Neuronal stem cell (in vitro differentiated cells): Measurements from ENCODE around the gene TMTC1.

Source experiments
- DNase-seq: peaks from one replicate; pipeline ENCODE4 v3.0.0-alpha.2; 2013; ENCODE audit warnings: low spot score
- H2AFZ ChIP-seq: one replicate; pipeline ENCODE4 v1.6.1; 2013; ENCODE audit warnings: mild to moderate bottlenecking, low read length, inconsistent platforms
- H2AK5ac ChIP-seq: 2 replicates; pipeline ENCODE4 v1.6.1; 2013; ENCODE audit warnings: low read depth, mild to moderate bottlenecking, inconsistent platforms, low read length, moderate library complexity, mixed read lengths
- H2BK120ac ChIP-seq: 2 replicates; pipeline ENCODE4 v1.6.1; 2013; ENCODE audit warnings: low read depth, mild to moderate bottlenecking, inconsistent platforms, low read length, moderate library complexity, mixed read lengths
- H2BK12ac ChIP-seq: one replicate; pipeline ENCODE4 v1.6.1; 2013; ENCODE audit warnings: low read length, inconsistent platforms
- H2BK15ac ChIP-seq: 2 replicates; pipeline ENCODE4 v1.6.1; 2013; ENCODE audit warnings: mild to moderate bottlenecking, low read length, inconsistent platforms, mixed read lengths
- H2BK5ac ChIP-seq: one replicate; pipeline ENCODE4 v1.6.1; 2013; ENCODE audit warnings: inconsistent platforms, mild to moderate bottlenecking, low read length, moderate library complexity
- H3K14ac ChIP-seq: one replicate; pipeline ENCODE4 v1.6.1; 2013; ENCODE audit warnings: low read length, inconsistent platforms
- H3K18ac ChIP-seq: 2 replicates; pipeline ENCODE4 v1.6.1; 2013; ENCODE audit warnings: low read length, inconsistent platforms
- H3K23ac ChIP-seq: 2 replicates; pipeline ENCODE4 v1.6.1; 2013; ENCODE audit warnings: low read depth, mild to moderate bottlenecking, mixed read lengths, low read length, inconsistent platforms; ENCODE audit not compliant: poor library complexity
- H3K27ac ChIP-seq: replicated peaks from 3 replicates; pipeline ENCODE4 v1.5.1; 2013; ENCODE audit warnings: low read length, inconsistent platforms
- H3K27me3 ChIP-seq, 3 experiments: 2 replicates each; pipeline ENCODE4 v1.6.1; 2013; ENCODE audit warnings: low read length in 3 of 3, mild to moderate bottlenecking in 2 of 3, inconsistent platforms in 1 of 3, low read depth in 1 of 3, mixed read lengths in 1 of 3, moderate library complexity in 1 of 3; ENCODE audit not compliant: control insufficient read depth in 3 of 3, insufficient read depth in 3 of 3
- H3K36me3 ChIP-seq, 2 donors: replicated peaks in 1 of 2; 2 replicates each; pipeline ENCODE4 v1.6.1; 2013; ENCODE audit warnings: low read length in 2 of 2; ENCODE audit not compliant: control insufficient read depth in 2 of 2, insufficient read depth in 2 of 2
- H3K4ac ChIP-seq: 2 replicates; pipeline ENCODE4 v1.6.1; 2013; ENCODE audit warnings: inconsistent platforms, mild to moderate bottlenecking, low read length, moderate library complexity
- H3K4me1 ChIP-seq, 2 donors: 1 replicate in 1 of 2; 2 replicates in 1 of 2; pipeline ENCODE4 v1.6.1; 2013; ENCODE audit warnings: low read length in 2 of 2, low read depth in 1 of 2; ENCODE audit not compliant: control insufficient read depth in 2 of 2, insufficient read depth in 1 of 2
- H3K4me2 ChIP-seq: one replicate; pipeline ENCODE4 v1.6.1; 2013; ENCODE audit warnings: mild to moderate bottlenecking, low read length, inconsistent platforms; ENCODE audit not compliant: insufficient read depth, poor library complexity, severe bottlenecking
- H3K4me3 ChIP-seq, 2 donors: 2 replicates each; pipeline ENCODE4 v1.5.1; 2013; ENCODE audit warnings: low read length in 2 of 2, mild to moderate bottlenecking in 2 of 2, inconsistent platforms in 1 of 2, moderate library complexity in 1 of 2
- H3K79me1 ChIP-seq: one replicate; pipeline ENCODE4 v1.6.1; 2013; ENCODE audit warnings: low read depth, mild to moderate bottlenecking, inconsistent platforms, low read length, moderate library complexity
- H3K9ac ChIP-seq: one replicate; pipeline ENCODE4 v1.6.1; 2013; ENCODE audit warnings: mild to moderate bottlenecking, low read depth, low read length, inconsistent platforms; ENCODE audit not compliant: poor library complexity
- H3K9me3 ChIP-seq, 2 donors: replicated peaks in 1 of 2; 2 replicates each; pipeline versions ENCODE3 to v1.6.1; 2013; ENCODE audit warnings: low read length in 2 of 2, mild to moderate bottlenecking in 2 of 2, inconsistent platforms in 1 of 2, low read depth in 1 of 2, mixed read lengths in 1 of 2, moderate library complexity in 1 of 2; ENCODE audit not compliant: control insufficient read depth in 2 of 2, insufficient read depth in 1 of 2
- H4K8ac ChIP-seq: one replicate; pipeline ENCODE4 v1.6.1; 2013; ENCODE audit warnings: low read depth, mild to moderate bottlenecking, inconsistent platforms, low read length, moderate library complexity
- H4K91ac ChIP-seq: one replicate; pipeline ENCODE4 v1.6.1; 2013; ENCODE audit warnings: low read length, low read depth, mild to moderate bottlenecking, inconsistent platforms; ENCODE audit not compliant: poor library complexity
- WGBS, 2 donors: extraction: QIAGEN DNeasy Blood & Tissue Kit; methylation state at CpG; one replicate each; pipeline ENCODE4 v1.1.7; 2013; ENCODE audit warnings: missing lambda C conversion rate in 2 of 2, mixed read lengths in 1 of 2; ENCODE audit not compliant: insufficient read length in 2 of 2, insufficient replicate concordance in 1 of 2; ENCODE audit errors: extremely low coverage in 2 of 2; 5-methylcytosine and 5-hydroxymethylcytosine counted together

Gene TMTC1

DNA sequence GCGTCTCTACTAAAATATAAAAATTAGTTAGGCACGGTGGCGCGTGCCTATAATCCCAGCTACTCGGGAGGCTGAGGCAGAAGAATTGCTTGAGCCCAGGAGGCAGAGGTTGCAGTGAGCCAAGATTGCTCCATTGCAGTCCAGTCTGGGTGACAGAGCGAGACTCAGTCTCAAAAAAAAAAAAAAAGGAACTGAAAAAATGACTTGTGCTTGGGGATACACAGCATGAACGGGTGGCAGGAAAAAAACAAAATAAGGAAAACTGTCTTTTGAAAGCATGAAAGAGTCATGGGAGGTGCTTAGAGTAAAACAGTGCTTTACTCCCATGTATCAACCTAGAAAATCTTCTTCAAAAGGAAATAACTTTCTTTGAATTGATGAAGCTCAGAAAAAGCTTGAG is 80.8 kb downstream of the TMTC1 start:
- no peak overlapping the region for H3K23ac ChIP-seq

DNA sequence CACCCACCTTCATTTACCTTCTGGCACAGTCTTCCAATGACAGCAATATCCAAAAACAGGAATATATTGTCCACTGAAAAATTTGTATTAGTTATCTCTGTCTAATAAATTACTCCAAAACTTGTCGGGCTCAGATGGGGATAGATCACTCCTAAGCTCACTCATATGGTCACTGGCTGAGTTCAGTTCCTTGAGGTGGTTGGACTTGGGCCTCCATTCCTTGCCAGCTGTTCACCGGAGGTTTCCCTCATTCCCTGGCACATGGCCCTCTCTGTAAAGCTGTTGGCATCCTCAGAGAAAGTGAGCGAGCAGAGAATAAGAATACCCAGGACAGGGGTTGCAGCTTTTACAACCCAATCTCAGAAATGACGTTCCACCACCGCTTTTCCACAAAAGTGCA is 81.5 kb downstream of the TMTC1 start:
- Histone ChIP-seq H3K23ac (no peak overlapping the region), H3K4ac (no peak overlapping the region), H2BK120ac (no peak overlapping the region), H2AK5ac (no peak overlapping the region), H3K9me3 (no peaks in the 10 kb centered on the region), H3K36me3 (peaks cover 0 to 19% of the 10 kb centered on the region in 2 donors), H3K4me1 (peaks cover 0 to 6% of the 10 kb centered on the region in 2 donors), H3K79me1 (no peaks in the 10 kb centered on the region), H4K91ac (no peak overlapping the region), H3K9ac (no peak overlapping the region), H3K27ac (no peak overlapping the region), H3K18ac (no peak overlapping the region), H2AFZ (no peak overlapping the region), H3K4me2 (no peak overlapping the region), H2BK12ac (no peak overlapping the region), H2BK15ac (no peak overlapping the region), H2BK5ac (no peak overlapping the region), H3K14ac (no peak overlapping the region), H3K4me3 (no peak overlapping the region), H4K8ac (no peak overlapping the region), H3K27me3 (no peaks in the 10 kb centered on the region)
- no CpG with 5 or more reads among the region's 5 CpGs for WGBS, 2 donors
- no peak for DNase-seq

More for the DNA sequence above, 80.8 kb downstream of the TMTC1 start:
- Histone ChIP-seq H3K14ac (no peak overlapping the region), H3K4ac (no peak overlapping the region), H3K4me1 (peaks cover 0 to 6% of the 10 kb centered on the region in 2 donors), H3K4me2 (no peak overlapping the region), H3K27ac (no peak overlapping the region), H3K9me3 (no peaks in the 10 kb centered on the region), H3K36me3 (peaks cover 0 to 18% of the 10 kb centered on the region in 2 donors), H2BK12ac (no peak overlapping the region), H2AFZ (no peak overlapping the region), H3K18ac (no peak overlapping the region), H2BK120ac (no peak overlapping the region), H3K27me3 (no peaks in the 10 kb centered on the region), H2AK5ac (no peak overlapping the region), H3K4me3 (no peak overlapping the region), H3K79me1 (no peaks in the 10 kb centered on the region), H2BK15ac (no peak overlapping the region), H4K91ac (no peak overlapping the region), H2BK5ac (no peak overlapping the region), H4K8ac (no peak overlapping the region), H3K9ac (no peak overlapping the region)
- no CpG with 5 or more reads among the region's 7 CpGs for WGBS, 2 donors
- no peak for DNase-seq

DNA sequence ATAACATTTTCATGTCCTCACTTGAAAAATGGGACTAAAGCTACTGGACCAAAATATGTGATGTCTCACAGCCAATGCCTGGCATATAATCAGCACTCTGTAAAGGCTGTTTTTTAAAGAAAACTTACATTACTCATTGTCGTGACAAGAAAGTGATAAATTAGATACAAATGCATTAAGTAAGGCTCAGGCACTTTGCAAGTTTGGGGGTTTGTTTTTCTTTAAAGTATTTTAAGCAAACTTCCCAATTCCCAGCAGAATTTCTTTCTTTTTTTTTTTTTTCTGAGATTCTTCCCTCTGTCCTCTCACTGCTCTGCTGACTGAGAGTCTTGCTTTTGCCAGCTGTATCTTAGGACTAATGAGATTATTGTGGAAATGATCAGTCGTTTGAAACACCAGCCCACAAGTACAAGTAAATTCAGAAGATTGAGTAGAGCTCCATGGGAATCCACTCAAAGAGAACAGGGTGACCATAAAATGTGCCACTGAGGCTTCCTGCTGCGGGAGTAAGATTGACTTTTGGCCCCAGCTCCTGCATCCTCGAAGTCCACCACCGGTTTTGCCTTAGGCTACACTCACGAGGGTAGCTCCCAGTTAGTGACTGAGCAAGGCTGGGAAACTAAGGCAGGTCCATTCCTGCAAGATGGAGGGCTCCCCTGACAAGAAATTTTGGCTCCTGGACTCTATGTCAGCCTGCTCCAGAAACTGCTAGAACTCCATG is 82.8 kb downstream of the TMTC1 start:
- no peaks in the 10 kb centered on the region for H3K79me1 ChIP-seq
- H3K4ac ChIP-seq: no peak overlapping the region
- H2AFZ ChIP-seq: no peak overlapping the region
- H2BK15ac ChIP-seq: no peak overlapping the region
- H3K23ac ChIP-seq: no peak overlapping the region
- H2AK5ac ChIP-seq: no peak overlapping the region
- H3K4me3 ChIP-seq: no peak overlapping the region
- no peak overlapping the region for H4K91ac ChIP-seq
- H3K4me2 ChIP-seq: no peak overlapping the region
- no peak overlapping the region for H3K14ac ChIP-seq
- H3K36me3 ChIP-seq: peaks cover 0 to 19% of the 10 kb centered on the region in 2 donors
- H3K9ac ChIP-seq: no peak overlapping the region
- no peaks in the 10 kb centered on the region for H3K27me3 ChIP-seq
- H3K18ac ChIP-seq: no peak overlapping the region
- no peak overlapping the region for H4K8ac ChIP-seq
- H2BK5ac ChIP-seq: no peak overlapping the region
- no peak overlapping the region for H2BK120ac ChIP-seq
- no peak overlapping the region for H3K27ac ChIP-seq
- H2BK12ac ChIP-seq: no peak overlapping the region
- DNase-seq: no peak
- peaks cover 0 to 6% of the 10 kb centered on the region in 2 donors for H3K4me1 ChIP-seq
- WGBS, 2 donors: no CpG with 5 or more reads among the region's 6 CpGs
- no peaks in the 10 kb centered on the region for H3K9me3 ChIP-seq

DNA sequence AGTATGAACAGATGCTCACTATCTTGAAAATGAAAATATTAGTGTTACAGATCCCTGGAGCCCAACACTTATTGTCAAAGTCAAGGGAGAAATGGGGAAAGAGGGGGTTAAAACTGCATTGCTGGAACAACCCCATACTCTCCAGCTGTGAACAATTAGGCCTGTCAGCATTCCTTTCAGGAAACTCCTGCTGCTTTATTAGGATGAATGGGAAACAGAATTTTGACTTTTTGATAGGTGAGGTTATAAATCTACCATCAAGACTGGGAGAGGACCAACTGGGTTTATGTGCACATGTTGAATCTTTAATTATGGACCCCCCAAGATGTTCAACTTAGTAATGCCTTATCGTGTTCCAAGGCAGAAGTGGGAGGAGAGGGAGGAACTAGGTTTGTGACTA is 85.0 kb downstream of the TMTC1 start:
- Histone ChIP-seq H2BK120ac (no peak overlapping the region), H3K18ac (no peak overlapping the region), H4K8ac (no peak overlapping the region), H3K4me1 (peaks cover 0 to 6% of the 10 kb centered on the region in 2 donors), H3K9ac (no peak overlapping the region), H2BK12ac (no peak overlapping the region), H3K4me2 (no peak overlapping the region), H3K27ac (no peak overlapping the region), H4K91ac (no peak overlapping the region), H2AFZ (no peak overlapping the region), H3K27me3 (no peaks in the 10 kb centered on the region), H3K4ac (no peak overlapping the region), H2BK15ac (no peak overlapping the region), H3K14ac (no peak overlapping the region), H2BK5ac (no peak overlapping the region), H2AK5ac (no peak overlapping the region), H3K36me3 (peaks cover 0 to 5% of the 10 kb centered on the region in 2 donors), H3K9me3 (no peaks in the 10 kb centered on the region), H3K79me1 (no peaks in the 10 kb centered on the region), H3K4me3 (no peak overlapping the region), H3K23ac (no peak overlapping the region)
- no peak for DNase-seq
- no CpG with 5 or more reads among the region's 1 CpG for WGBS, 2 donors
